GM13976 (cell line): ENCODE results near the gene CDC42EP3.

ENCODE experiments used
- DNase-seq: peaks from one replicate; pipeline ENCODE4 v3.0.0; 2012; ENCODE audit warnings: low spot score
- in situ Hi-C: fragments of 300-500 bp; cut with MboI; formaldehyde crosslinking; loops from one replicate; pipeline ENCODE4 v1.12.0; 2022; ENCODE audit warnings: low sequenced_read_pairs, mixed read lengths, inconsistent platforms; ENCODE audit not compliant: unreplicated experiment
- TF ChIP-seq, protein P1 (sequence below): IDR thresholded peaks from 2 replicates; pipeline ENCODE4 v1.5.1; 2012; ENCODE audit warnings: borderline replicate concordance, mild to moderate bottlenecking; ENCODE audit not compliant: insufficient read depth; ENCODE audit errors: extremely low read depth, missing control alignments, control extremely low read depth

CDC42EP3 gene

DNA sequence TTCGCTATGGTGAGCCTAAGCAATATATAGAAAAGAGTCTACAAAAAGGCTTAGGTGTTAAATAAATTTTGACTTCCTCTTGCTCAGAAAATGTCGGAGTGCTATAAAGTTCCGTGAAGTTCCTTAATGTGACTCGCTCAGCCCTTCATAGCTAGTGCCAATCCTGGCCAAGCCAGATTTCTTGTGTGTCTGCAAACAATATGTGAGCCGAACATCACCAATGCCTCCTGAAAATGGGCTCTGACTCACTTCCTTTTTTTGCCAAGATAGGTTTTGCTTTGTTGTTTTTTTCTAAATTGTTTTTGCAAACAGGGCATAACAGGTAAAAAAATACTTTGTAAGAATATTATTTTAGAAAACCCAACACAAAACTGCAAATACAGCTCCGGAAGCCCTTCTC, 26.1 kb downstream of the CDC42EP3 start:
- DNase-seq, result no peak
- TF ChIP-seq, protein P1, sequence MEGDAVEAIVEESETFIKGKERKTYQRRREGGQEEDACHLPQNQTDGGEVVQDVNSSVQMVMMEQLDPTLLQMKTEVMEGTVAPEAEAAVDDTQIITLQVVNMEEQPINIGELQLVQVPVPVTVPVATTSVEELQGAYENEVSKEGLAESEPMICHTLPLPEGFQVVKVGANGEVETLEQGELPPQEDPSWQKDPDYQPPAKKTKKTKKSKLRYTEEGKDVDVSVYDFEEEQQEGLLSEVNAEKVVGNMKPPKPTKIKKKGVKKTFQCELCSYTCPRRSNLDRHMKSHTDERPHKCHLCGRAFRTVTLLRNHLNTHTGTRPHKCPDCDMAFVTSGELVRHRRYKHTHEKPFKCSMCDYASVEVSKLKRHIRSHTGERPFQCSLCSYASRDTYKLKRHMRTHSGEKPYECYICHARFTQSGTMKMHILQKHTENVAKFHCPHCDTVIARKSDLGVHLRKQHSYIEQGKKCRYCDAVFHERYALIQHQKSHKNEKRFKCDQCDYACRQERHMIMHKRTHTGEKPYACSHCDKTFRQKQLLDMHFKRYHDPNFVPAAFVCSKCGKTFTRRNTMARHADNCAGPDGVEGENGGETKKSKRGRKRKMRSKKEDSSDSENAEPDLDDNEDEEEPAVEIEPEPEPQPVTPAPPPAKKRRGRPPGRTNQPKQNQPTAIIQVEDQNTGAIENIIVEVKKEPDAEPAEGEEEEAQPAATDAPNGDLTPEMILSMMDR, result no peak
- in situ Hi-C loops, result no loop called here

DNA sequence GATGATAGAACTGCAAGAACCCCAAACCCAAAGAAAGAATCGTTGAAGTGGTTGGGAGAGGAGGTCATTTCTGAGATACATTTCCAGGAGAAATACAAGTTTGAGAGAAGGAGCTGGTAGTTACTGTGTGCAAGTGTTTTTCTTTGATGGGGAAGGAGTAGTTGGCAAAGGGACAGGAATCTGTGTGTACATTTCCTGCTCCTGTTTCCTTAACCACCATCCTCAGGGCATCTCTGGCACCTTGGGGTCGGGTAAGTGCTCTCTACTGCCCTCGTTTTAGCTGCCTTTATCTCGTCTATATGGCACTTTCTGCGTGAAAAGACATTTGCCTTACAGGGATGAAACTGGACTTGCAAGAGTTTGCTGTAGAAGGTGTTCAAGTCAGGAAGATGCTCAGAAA, 27.3 kb downstream of the CDC42EP3 start:
- DNase-seq, result no peak
- in situ Hi-C loops, result no loop called here
- TF ChIP-seq, protein P1, result no peak

GRCh38 chr2:37643730-37644078, 27.7 kb downstream of the CDC42EP3 start:
- no peak for DNase-seq
- in situ Hi-C loops, result no loop called here
- TF ChIP-seq, protein P1, result no peak

- TF ChIP-seq, protein P1, result no peak
- in situ Hi-C loops, result no loop called here
- DNase-seq, result no peak
These were observed 28.3 kb downstream of the CDC42EP3 start for GRCh38 chr2:37642907-37643729.

GRCh38 chr2:37641582-37642171, 29.8 kb downstream of the CDC42EP3 start:
- TF ChIP-seq, protein P1, result no peak
- in situ Hi-C loops, result no loop called here
- DNase-seq, result no peak

- DNase-seq, result no peak
- in situ Hi-C loops, result no loop called here
- TF ChIP-seq, protein P1, result no peak
These were observed 31.8 kb downstream of the CDC42EP3 start for GRCh38 chr2:37639631-37640030.
